Activated CD8-positive, alpha-beta T cell treated with anti-CD3 and anti-CD28 coated beads for 36 hours (primary cell): ENCODE measurements around the gene VWA3A. TPM values are rescaled to one million over a fixed set of nuclear protein-coding genes. Genes with fewer than 3 reads are reported as not detected.
A peak's percentile ranks its signal among the peaks of the same experiment; 100 is the strongest.

Source experiments
- ATAC-seq: fragments of 200-7000 bp; cut with Tn5 transposase; one replicate; pipeline ENCODE4 v1.10.0; 2021; ENCODE audit warnings: mild to moderate bottlenecking, moderate library complexity
- CTCF ChIA-PET: fragments of 350-600 bp; sonication (Branson Sonifier 250); formaldehyde crosslinking; loops from one replicate; lab custom pipeline; 2021; ENCODE audit warnings: antibody characterized with exemption; lab: Charles Lee
- POLR2A ChIA-PET: fragments of 350-600 bp; sonication (Branson Sonifier 250); formaldehyde crosslinking; loops from one replicate; lab custom pipeline; 2021; ENCODE audit warnings: antibody characterized with exemption; lab: Charles Lee
- DNase-seq: peaks from one replicate; pipeline ENCODE4 v3.0.0-alpha.2; 2020
- H3K27ac Mint-ChIP-seq: one replicate; pipeline ENCODE4 v1.8.0; 2021; ENCODE audit warnings: mild to moderate bottlenecking, mixed read lengths
- H3K27me3 Mint-ChIP-seq: one replicate; pipeline ENCODE4 v1.8.0; 2021; ENCODE audit warnings: mixed read lengths
- H3K36me3 Mint-ChIP-seq: one replicate; pipeline ENCODE4 v1.8.0; 2021; ENCODE audit warnings: low read depth, mixed read lengths
- H3K4me1 Mint-ChIP-seq: one replicate; pipeline ENCODE4 v1.8.0; 2021; ENCODE audit warnings: low read depth, mixed read lengths
- H3K4me3 Mint-ChIP-seq: one replicate; pipeline ENCODE4 v1.8.0; 2021; ENCODE audit warnings: mild to moderate bottlenecking, moderate library complexity, mixed read lengths
- H3K9me3 Mint-ChIP-seq: one replicate; pipeline ENCODE4 v1.8.0; 2021; ENCODE audit warnings: mixed read lengths
- intact Hi-C: fragments of 100-400 bp; cut with micrococcal nuclease; formaldehyde crosslinking; loops from one replicate; pipeline ENCODE4 v1.10.0; 2022
- total RNA-seq, 2 experiments: library from RNA; stranded (reverse); gene quantifications; one replicate each; pipeline ENCODE4 v1.2.3, GENCODE V29; 2021
- TF ChIP-seq, protein P1 (sequence below): fragments of 200-600 bp; IDR thresholded peaks from one replicate; pipeline ENCODE4 v1.8.0; 2022; ENCODE audit warnings: antibody characterized with exemption, mild to moderate bottlenecking

VWA3A gene
- total RNA-seq, 2 experiments from 2014 or later: not detected

DNA sequence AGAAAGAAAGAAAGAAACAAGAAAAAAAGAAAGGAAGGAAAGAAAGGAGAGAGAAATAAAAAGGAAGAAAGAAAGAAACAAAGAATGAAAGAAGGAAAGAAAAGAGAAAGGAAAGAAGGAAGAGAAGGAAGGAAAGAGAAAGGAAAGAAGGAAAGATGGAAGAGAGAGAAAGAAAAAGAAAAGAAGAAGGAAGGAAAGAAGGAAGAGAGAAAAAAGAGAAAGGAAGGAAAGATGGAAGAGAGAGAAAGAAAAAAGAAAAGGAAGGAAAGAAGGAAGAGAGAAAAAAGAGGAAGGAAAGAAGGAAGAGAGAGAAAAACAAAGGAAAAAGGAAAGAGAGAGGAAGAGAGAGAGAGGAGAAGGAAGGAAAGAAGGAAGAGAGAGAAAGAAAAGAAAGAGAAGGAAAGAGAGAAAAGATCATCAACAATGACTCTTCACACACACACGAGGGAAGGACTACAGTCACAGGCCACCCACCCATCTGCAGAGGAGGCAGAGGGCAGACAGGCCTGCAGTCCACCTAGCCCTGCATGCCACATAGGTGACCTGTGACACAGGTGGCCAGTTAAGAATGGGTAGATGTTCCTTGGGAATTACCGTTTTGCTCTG, 23.9 kb downstream of the VWA3A start:
- TF ChIP-seq, protein P1, sequence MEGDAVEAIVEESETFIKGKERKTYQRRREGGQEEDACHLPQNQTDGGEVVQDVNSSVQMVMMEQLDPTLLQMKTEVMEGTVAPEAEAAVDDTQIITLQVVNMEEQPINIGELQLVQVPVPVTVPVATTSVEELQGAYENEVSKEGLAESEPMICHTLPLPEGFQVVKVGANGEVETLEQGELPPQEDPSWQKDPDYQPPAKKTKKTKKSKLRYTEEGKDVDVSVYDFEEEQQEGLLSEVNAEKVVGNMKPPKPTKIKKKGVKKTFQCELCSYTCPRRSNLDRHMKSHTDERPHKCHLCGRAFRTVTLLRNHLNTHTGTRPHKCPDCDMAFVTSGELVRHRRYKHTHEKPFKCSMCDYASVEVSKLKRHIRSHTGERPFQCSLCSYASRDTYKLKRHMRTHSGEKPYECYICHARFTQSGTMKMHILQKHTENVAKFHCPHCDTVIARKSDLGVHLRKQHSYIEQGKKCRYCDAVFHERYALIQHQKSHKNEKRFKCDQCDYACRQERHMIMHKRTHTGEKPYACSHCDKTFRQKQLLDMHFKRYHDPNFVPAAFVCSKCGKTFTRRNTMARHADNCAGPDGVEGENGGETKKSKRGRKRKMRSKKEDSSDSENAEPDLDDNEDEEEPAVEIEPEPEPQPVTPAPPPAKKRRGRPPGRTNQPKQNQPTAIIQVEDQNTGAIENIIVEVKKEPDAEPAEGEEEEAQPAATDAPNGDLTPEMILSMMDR: peak; percentile 57
- H3K27ac Mint-ChIP-seq: no peak overlapping the region
- H3K9me3 Mint-ChIP-seq: no peaks in the 10 kb centered on the region
- H3K4me3 Mint-ChIP-seq: no peak overlapping the region
- no peaks in the 10 kb centered on the region for H3K36me3 Mint-ChIP-seq
- DNase-seq: no peak
- CTCF ChIA-PET: interaction anchor here (1.4 kb wide), 1 partner anchor 26 kb away, joined by 4 read pairs; no protein-coding TSS in a partner anchor
- H3K27me3 Mint-ChIP-seq: no peaks in the 10 kb centered on the region
- ATAC-seq: no peak
- intact Hi-C loops: no loop called here
- POLR2A ChIA-PET: no interaction called here
- H3K4me1 Mint-ChIP-seq: no peaks in the 10 kb centered on the region

DNA sequence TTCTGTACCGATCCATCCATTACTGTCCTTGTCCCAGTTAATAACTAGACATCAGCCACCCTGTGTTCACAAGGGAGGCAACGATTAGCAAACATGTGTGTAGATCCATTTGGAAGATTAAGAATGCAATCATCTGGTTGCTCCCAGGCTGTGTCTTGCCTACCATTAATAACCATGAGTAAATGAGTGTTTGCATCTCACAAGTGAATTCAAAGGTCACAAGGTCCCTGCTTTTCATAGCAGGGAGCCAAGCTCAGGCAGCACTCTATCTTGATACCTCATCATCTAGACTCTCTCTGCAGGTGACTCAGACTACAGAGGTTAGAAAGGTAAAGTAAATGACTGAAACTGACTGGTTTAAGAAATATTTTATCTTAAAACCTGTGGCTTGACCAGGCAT, 25.3 kb downstream of the VWA3A start:
- TF ChIP-seq, protein P1: no peak
- POLR2A ChIA-PET: no interaction called here
- no peaks in the 10 kb centered on the region for H3K27me3 Mint-ChIP-seq
- CTCF ChIA-PET: no interaction called here
- no peak for DNase-seq
- no peak for ATAC-seq
- no peaks in the 10 kb centered on the region for H3K36me3 Mint-ChIP-seq
- H3K4me1 Mint-ChIP-seq: no peaks in the 10 kb centered on the region
- no peak overlapping the region for H3K27ac Mint-ChIP-seq
- H3K4me3 Mint-ChIP-seq: no peak overlapping the region
- intact Hi-C loops: no loop called here
- H3K9me3 Mint-ChIP-seq: no peaks in the 10 kb centered on the region

DNA sequence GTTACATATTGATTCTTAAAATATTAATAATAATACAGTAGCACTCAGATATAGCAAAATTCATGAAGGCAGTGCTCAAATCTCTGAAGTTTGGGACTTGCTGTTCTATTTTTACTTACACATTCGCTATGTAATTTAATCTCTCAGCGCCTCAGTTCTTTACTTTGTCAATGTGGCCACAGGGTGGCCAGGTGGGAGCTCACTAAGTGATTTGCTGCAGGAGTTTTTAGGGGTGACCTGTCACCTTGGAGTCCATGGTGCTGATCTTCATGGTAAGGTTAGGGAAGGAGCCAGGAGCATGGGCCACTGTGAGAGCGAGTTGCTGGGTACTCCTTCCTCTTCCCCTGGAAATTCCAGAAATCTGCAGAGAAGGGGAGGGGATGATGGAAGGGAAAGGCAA, 28.1 kb downstream of the VWA3A start:
- CTCF ChIA-PET: interaction anchor here (0.9 to 1.4 kb wide), 3 partner anchors 21 to 68 kb away, joined by 4 read pairs; no protein-coding TSS in a partner anchor
- Mint-ChIP-seq H3K27me3 (no peaks in the 10 kb centered on the region), H3K9me3 (no peaks in the 10 kb centered on the region), H3K27ac (no peak overlapping the region), H3K4me3 (no peak overlapping the region), H3K4me1 (no peaks in the 10 kb centered on the region), H3K36me3 (no peaks in the 10 kb centered on the region)
- ATAC-seq (no peak), DNase-seq (no peak)
- TF ChIP-seq, protein P1: no peak
- intact Hi-C loops: no loop called here
- POLR2A ChIA-PET: no interaction called here

DNA sequence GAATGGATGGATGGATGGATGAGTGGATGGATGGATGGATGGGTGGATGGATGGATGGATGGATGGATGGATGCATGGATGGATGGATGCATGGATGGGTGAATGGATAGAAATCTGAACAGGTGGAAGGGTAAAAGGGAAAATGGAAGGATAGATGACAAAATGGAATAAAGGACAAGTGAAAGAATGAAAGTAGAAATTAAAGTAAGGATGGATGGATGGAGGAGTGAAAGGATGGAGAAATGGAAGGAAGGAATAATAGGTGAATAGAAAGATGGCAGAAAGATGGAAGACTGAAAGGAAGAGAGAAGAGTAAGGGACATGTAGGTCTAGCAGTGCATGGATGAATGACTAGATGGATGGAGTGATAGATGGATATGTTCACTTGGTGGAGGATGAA, 29.9 kb downstream of the VWA3A start:
- Mint-ChIP-seq H3K27me3 (no peaks in the 10 kb centered on the region), H3K4me3 (no peak overlapping the region), H3K27ac (no peak overlapping the region), H3K9me3 (no peaks in the 10 kb centered on the region), H3K4me1 (no peaks in the 10 kb centered on the region), H3K36me3 (no peaks in the 10 kb centered on the region)
- POLR2A ChIA-PET: no interaction called here
- CTCF ChIA-PET: no interaction called here
- intact Hi-C loops: no loop called here
- DNase-seq (no peak), ATAC-seq (no peak)
- TF ChIP-seq, protein P1: no peak

DNA sequence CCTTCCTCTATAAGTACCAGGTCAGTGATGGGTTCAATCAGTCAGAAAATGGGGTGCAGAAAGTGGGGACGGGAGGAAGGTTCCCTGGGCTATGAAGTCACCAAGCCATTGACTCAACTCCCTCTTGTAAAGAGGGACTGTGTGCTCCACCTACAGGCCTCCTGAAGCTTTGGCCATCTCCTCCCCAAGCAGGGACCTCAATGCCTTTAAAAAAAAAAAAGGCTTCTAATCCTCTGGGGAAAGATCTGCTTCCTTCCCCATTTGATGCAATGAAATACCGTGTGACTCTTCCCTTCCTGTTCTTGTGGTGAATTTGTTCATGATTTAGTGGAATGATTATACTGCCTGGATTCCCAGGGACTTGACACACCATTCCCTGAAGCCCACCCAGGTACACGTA, 30.8 kb downstream of the VWA3A start:
- CTCF ChIA-PET: interaction anchor here (1.5 kb wide), 1 partner anchor 51 kb away, joined by 3 read pairs; no protein-coding TSS in a partner anchor
- TF ChIP-seq, protein P1: no peak
- Mint-ChIP-seq H3K27me3 (peaks cover 5% of the 10 kb centered on the region), H3K36me3 (no peaks in the 10 kb centered on the region), H3K4me1 (no peaks in the 10 kb centered on the region), H3K9me3 (no peaks in the 10 kb centered on the region), H3K27ac (no peak overlapping the region), H3K4me3 (no peak overlapping the region)
- DNase-seq (no peak), ATAC-seq (no peak)
- intact Hi-C loops: no loop called here
- POLR2A ChIA-PET: no interaction called here
